A673 (cell line): ENCODE measurements around the gene LRCH2. TPM values are rescaled to one million over a fixed set of nuclear protein-coding genes. Genes with fewer than 3 reads are reported as not detected.

ENCODE experiments used
- BruUV-seq: library from RNA; stranded (reverse); fragments of 400-500 nt; replicated peaks from 2 replicates; lab custom pipeline; 2021; lab: Mats Ljungman, UMichigan
- CTCF ChIA-PET: fragments of 300-600 bp; sonication (Branson Sonifier 250); formaldehyde crosslinking; loops from one replicate; lab custom pipeline; 2022; ENCODE audit warnings: antibody characterized with exemption; lab: Charles Lee
- POLR2A ChIA-PET: fragments of 300-600 bp; sonication (Branson Sonifier 250); formaldehyde crosslinking; loops from one replicate; lab custom pipeline; 2022; ENCODE audit warnings: antibody characterized with exemption; ENCODE audit not compliant: low non-redundant PET; lab: Charles Lee
- DNase-seq: peaks from one replicate; pipeline ENCODE4 v3.0.0-alpha.2; 2015; ENCODE audit warnings: low spot score
- H3K27ac ChIP-seq: fragments of 200-600 bp; sonication (generic); 2 replicates; pipeline ENCODE4 v1.5.1; 2016; ENCODE audit warnings: mixed run types, low read depth, mild to moderate bottlenecking, mixed read lengths, antibody characterized with exemption, low read length; ENCODE audit not compliant: poor library complexity, severe bottlenecking
- H3K27me3 ChIP-seq: fragments of 200-600 bp; sonication (generic); replicated peaks from 2 replicates; pipeline ENCODE4 v1.6.1; 2017; ENCODE audit warnings: mixed run types, low read depth, mild to moderate bottlenecking, mixed read lengths, antibody characterized with exemption, low read length; ENCODE audit not compliant: insufficient read depth, poor library complexity
- H3K36me3 ChIP-seq: fragments of 200-600 bp; sonication (generic); 2 replicates; pipeline ENCODE4 v1.6.1; 2016; ENCODE audit warnings: mixed run types, mild to moderate bottlenecking, mixed read lengths, antibody characterized with exemption, low read length; ENCODE audit not compliant: insufficient read depth, poor library complexity, severe bottlenecking
- H3K4me1 ChIP-seq: fragments of 200-600 bp; sonication (generic); 2 replicates; pipeline ENCODE4 v1.6.1; 2017; ENCODE audit warnings: mixed run types, mild to moderate bottlenecking, mixed read lengths, antibody characterized with exemption, low read length; ENCODE audit not compliant: insufficient read depth, poor library complexity, severe bottlenecking
- H3K4me3 ChIP-seq: fragments of 200-600 bp; sonication (generic); 2 replicates; pipeline ENCODE4 v1.5.1; 2016; ENCODE audit warnings: low read depth, mixed run types, mild to moderate bottlenecking, mixed read lengths, low read length; ENCODE audit not compliant: poor library complexity, severe bottlenecking
- H3K9me3 ChIP-seq: fragments of 200-600 bp; sonication (generic); 2 replicates; pipeline ENCODE4 v1.6.1; 2016; ENCODE audit warnings: mixed run types, low read depth, mild to moderate bottlenecking, mixed read lengths, antibody characterized with exemption, low read length; ENCODE audit not compliant: poor library complexity, severe bottlenecking
- EZH2 ChIP-seq: fragments of 200-600 bp; sonication (generic); IDR thresholded peaks from 2 replicates; pipeline ENCODE4 v1.6.1; 2017; ENCODE audit warnings: borderline replicate concordance, low read depth, mild to moderate bottlenecking, mixed read lengths, antibody characterized with exemption, low read length; ENCODE audit not compliant: poor library complexity, severe bottlenecking
- intact Hi-C: fragments of 100-400 bp; cut with micrococcal nuclease; formaldehyde crosslinking; loops from one replicate; pipeline ENCODE4 v1.10.0; 2022; ENCODE audit not compliant: unreplicated experiment
- total RNA-seq: library from RNA; stranded (reverse); gene quantifications from 2 replicates; pipeline ENCODE4 v1.2.3, GENCODE V29; 2021
- TF ChIP-seq, protein P1 (sequence below): fragments of 300-800, 200-600 bp; sonication (generic); conservative IDR thresholded peaks from 2 replicates; pipeline ENCODE4 v1.5.1; 2017; ENCODE audit warnings: low read depth, mild to moderate bottlenecking, antibody characterized with exemption, low read length, moderate library complexity, mixed read lengths

The LRCH2 gene
- total RNA-seq, 1 experiment from 2014 or later = 4.2 TPM

GRCh38 chrX:115236560-115236959 lies 2.7 kb upstream of the LRCH2 start:
- no peak for DNase-seq
- ChIA-PET POLR2A (no interaction called here), CTCF (no interaction called here)
- no TSS peak for BruUV-seq
- Histone ChIP-seq H3K27me3 (peaks cover 43% of the 10 kb centered on the region), H3K27ac (no peak overlapping the region), H3K4me1 (no peaks in the 10 kb centered on the region), H3K9me3 (no peaks in the 10 kb centered on the region), H3K4me3 (no peak overlapping the region), H3K36me3 (no peaks in the 10 kb centered on the region)
- TF ChIP-seq EZH2 = no peak
- TF ChIP-seq, protein P1, sequence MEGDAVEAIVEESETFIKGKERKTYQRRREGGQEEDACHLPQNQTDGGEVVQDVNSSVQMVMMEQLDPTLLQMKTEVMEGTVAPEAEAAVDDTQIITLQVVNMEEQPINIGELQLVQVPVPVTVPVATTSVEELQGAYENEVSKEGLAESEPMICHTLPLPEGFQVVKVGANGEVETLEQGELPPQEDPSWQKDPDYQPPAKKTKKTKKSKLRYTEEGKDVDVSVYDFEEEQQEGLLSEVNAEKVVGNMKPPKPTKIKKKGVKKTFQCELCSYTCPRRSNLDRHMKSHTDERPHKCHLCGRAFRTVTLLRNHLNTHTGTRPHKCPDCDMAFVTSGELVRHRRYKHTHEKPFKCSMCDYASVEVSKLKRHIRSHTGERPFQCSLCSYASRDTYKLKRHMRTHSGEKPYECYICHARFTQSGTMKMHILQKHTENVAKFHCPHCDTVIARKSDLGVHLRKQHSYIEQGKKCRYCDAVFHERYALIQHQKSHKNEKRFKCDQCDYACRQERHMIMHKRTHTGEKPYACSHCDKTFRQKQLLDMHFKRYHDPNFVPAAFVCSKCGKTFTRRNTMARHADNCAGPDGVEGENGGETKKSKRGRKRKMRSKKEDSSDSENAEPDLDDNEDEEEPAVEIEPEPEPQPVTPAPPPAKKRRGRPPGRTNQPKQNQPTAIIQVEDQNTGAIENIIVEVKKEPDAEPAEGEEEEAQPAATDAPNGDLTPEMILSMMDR = no peak
- intact Hi-C loops = no loop called here

DNA sequence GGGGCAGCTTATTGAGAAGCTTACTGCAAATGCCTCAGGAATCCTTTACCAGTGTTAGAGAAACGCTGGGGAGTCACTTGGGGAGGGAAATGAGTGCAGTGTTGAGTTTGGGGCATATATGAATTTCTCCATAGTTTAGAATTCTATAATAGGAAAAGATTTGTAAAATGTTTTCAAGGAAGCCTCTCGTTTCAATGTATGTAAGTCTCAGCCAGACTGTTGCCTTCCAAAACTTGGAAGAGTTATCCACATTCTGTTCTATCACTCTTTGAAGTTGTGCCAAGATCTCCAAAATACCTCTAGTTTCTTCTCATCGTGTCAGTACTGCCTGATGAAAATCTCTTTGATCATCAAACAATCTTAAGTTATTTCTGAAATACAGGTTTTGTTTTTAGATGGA lies 565 bp upstream of the LRCH2 start:
- Histone ChIP-seq H3K4me1 (no peaks in the 10 kb centered on the region), H3K27ac (no peak overlapping the region), H3K36me3 (no peaks in the 10 kb centered on the region), H3K9me3 (no peaks in the 10 kb centered on the region), H3K4me3 (peak overlapping the region; percentile 53), H3K27me3 (peaks cover 58% of the 10 kb centered on the region)
- intact Hi-C loops = no loop called here
- no TSS peak for BruUV-seq
- POLR2A ChIA-PET = no interaction called here
- TF ChIP-seq, protein P1 = no peak
- no peak for TF ChIP-seq EZH2
- DNase-seq = no peak
- CTCF ChIA-PET = no interaction called here

- DNase-seq = no peak
- H3K9me3 ChIP-seq = no peaks in the 10 kb centered on the region
- peak overlapping the region; percentile 53 for H3K4me3 ChIP-seq
- ChIA-PET CTCF (no interaction called here), POLR2A (no interaction called here)
- TF ChIP-seq, protein P1 = no peak
- TF ChIP-seq EZH2 = no peak
- TSS peak; percentile 37 for BruUV-seq
- no peaks in the 10 kb centered on the region for H3K36me3 ChIP-seq
- intact Hi-C loops = no loop called here
- H3K4me1 ChIP-seq = no peaks in the 10 kb centered on the region
- H3K27ac ChIP-seq = no peak overlapping the region
- peaks cover 57% of the 10 kb centered on the region for H3K27me3 ChIP-seq
Observed at GRCh38 chrX:115232933-115233496, 881 bp downstream of the LRCH2 start.
